Activated CD4-positive, alpha-beta T cell treated with anti-CD3 and anti-CD28 coated beads, Interleukin-2, amount 50 U/mL, for 24 hours (primary cell): Measurements from ENCODE around the gene HOXB6.

ENCODE experiments used
- DNase-seq, 2 donors: peaks; one replicate each; pipeline ENCODE4 v3.0.0-alpha.2; 2020; ENCODE audit warnings: low read depth in 1 of 2, low spot score in 1 of 2

The HOXB6 gene

GRCh38 chr17:48568499-48569239 lies 36.1 kb downstream of the HOXB6 start:
- no peak for DNase-seq

- no peak for DNase-seq
Measured at GRCh38 chr17:48567646-48568354, 37.0 kb downstream of the HOXB6 start.

GRCh38 chr17:48567209-48567608 lies 37.6 kb downstream of the HOXB6 start:
- DNase-seq, result no peak

GRCh38 chr17:48566717-48567116 lies 38.1 kb downstream of the HOXB6 start:
- no peak for DNase-seq

- DNase-seq, result no peak
Measured at GRCh38 chr17:48565925-48566710, 38.7 kb downstream of the HOXB6 start.

GRCh38 chr17:48565022-48565554 lies 39.7 kb downstream of the HOXB6 start:
- DNase-seq, result no peak

GRCh38 chr17:48564188-48565021 lies 40.4 kb downstream of the HOXB6 start:
- DNase-seq, result no peak

- DNase-seq, result no peak
Measured at GRCh38 chr17:48563867-48564187, 41.0 kb downstream of the HOXB6 start.

- DNase-seq, result no peak
Measured at GRCh38 chr17:48563385-48563838, 41.4 kb downstream of the HOXB6 start.

GRCh38 chr17:48562934-48563333 lies 41.9 kb downstream of the HOXB6 start:
- no peak for DNase-seq

- no peak for DNase-seq
Measured at GRCh38 chr17:48561884-48562810, 42.6 kb downstream of the HOXB6 start.

GRCh38 chr17:48559840-48560817 lies 44.7 kb downstream of the HOXB6 start:
- no peak for DNase-seq

GRCh38 chr17:48559122-48559839 lies 45.5 kb downstream of the HOXB6 start:
- DNase-seq, result no peak

GRCh38 chr17:48558831-48559121 lies 46.0 kb downstream of the HOXB6 start:
- DNase-seq, result no peak

GRCh38 chr17:48558057-48558830 lies 46.5 kb downstream of the HOXB6 start:
- DNase-seq, result no peak

GRCh38 chr17:48556576-48557401 lies 48.0 kb downstream of the HOXB6 start:
- no peak for DNase-seq

- DNase-seq, result no peak
Measured at GRCh38 chr17:48556229-48556575, 48.6 kb downstream of the HOXB6 start.
